ENCODE measurements around the gene KCNIP1. TPM values are rescaled to one million over a fixed set of nuclear protein-coding genes. Genes with fewer than 3 reads are reported as not detected.
A peak's percentile ranks its signal among the peaks of the same experiment; 100 is the strongest.

KCNIP1 gene
- polyA plus RNA-seq, 2 of the 4 experiments (the other 2 are of a cell fraction) = not detected

GRCh38 chr5:170508036-170508435 lies 4.2 kb downstream of the KCNIP1 start:
- ChIA-PET POLR2A (no interaction called here), CTCF (interaction anchor here (1.8 kb wide), 1 partner anchor 126 kb away, joined by 4 read pairs; no protein-coding TSS in a partner anchor)
- Histone ChIP-seq H3K4me1 (peaks cover 4% of the 10 kb centered on the region; the same call in 1 of the 3 replicates), H3K27ac (no peak overlapping the region), H3K4me2 (no peak overlapping the region), H3K4me3 (no peak overlapping the region), H3K9me3 (no peaks in the 10 kb centered on the region)
- 41% methylated on average over 5 of the region's 5 CpGs for WGBS (ENCODE audit: missing lambda C conversion rate)
- DNase-seq (ENCODE audit: low read depth in 1 of 2, low spot score in 1 of 2) = no peak
- FAIRE-seq = no peak
- no peak for ATAC-seq
- TF ChIP-seq ZNF302 (CRISPR knock-in tag; IDR thresholded peaks at IDR 0.05) = no peak
- no peak for TF ChIP-seq CBX8 (IDR thresholded peaks at IDR 0.05)
- no peak for TF ChIP-seq ESRRA (IDR thresholded peaks at IDR 0.05; ENCODE audit: borderline replicate concordance, low read length)
- TF ChIP-seq POLR2AphosphoS2 (conservative IDR thresholded peaks at IDR 0.05; ENCODE audit: low read length) = no peak
- TF ChIP-seq TP53 (CRISPR knock-in tag; IDR thresholded peaks at IDR 0.05) = no peak
- no peak for TF ChIP-seq HES2 (IDR thresholded peaks at IDR 0.05)
- no peak for TF ChIP-seq BHLHE40 (IDR thresholded peaks at IDR 0.05; ENCODE audit: low read depth, low read length)
- no peak for TF ChIP-seq NPAS2 (CRISPR knock-in tag; IDR thresholded peaks at IDR 0.05; ENCODE audit: borderline replicate concordance)
- TF ChIP-seq RNF2 (IDR thresholded peaks at IDR 0.05; ENCODE audit: borderline replicate concordance, low read depth) = no peak
- no peak for TF ChIP-seq JUN (IDR thresholded peaks at IDR 0.05)
- no peak for TF ChIP-seq CBX2 (IDR thresholded peaks at IDR 0.05; ENCODE audit: borderline replicate concordance, low read depth)
- no peak for TF ChIP-seq POLR2A (IDR thresholded peaks at IDR 0.05; ENCODE audit: low read length)
- no peak for TF ChIP-seq FOSL2 (IDR thresholded peaks at IDR 0.05)
- no peak for TF ChIP-seq FOSL2 (CRISPR knock-in tag; IDR thresholded peaks at IDR 0.05)
- no peak for TF ChIP-seq RAD21 (conservative IDR thresholded peaks at IDR 0.05 in 1 of 2, IDR thresholded peaks at IDR 0.05 in 1 of 2)
- TF ChIP-seq GATA3 (IDR thresholded peaks at IDR 0.05; ENCODE audit: borderline replicate concordance) = no peak
- TF ChIP-seq RARB (CRISPR knock-in tag; IDR thresholded peaks at IDR 0.05) = no peak
- TF ChIP-seq, protein P1, sequence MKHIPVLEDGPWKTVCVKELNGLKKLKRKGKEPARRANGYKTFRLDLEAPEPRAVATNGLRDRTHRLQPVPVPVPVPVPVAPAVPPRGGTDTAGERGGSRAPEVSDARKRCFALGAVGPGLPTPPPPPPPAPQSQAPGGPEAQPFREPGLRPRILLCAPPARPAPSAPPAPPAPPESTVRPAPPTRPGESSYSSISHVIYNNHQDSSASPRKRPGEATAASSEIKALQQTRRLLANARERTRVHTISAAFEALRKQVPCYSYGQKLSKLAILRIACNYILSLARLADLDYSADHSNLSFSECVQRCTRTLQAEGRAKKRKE (CRISPR knock-in tag; IDR thresholded peaks at IDR 0.05; ENCODE audit: low read depth) = no peak
- no peak for TF ChIP-seq ELK1 (IDR thresholded peaks at IDR 0.05; ENCODE audit: low read depth, low read length)
- no peak for TF ChIP-seq CTCF (IDR thresholded peaks at IDR 0.05)

- Histone ChIP-seq H3K4me2 (no peak overlapping the region), H3K27ac (no peak overlapping the region), H3K4me1 (peaks cover 4% of the 10 kb centered on the region; the same call in 1 of the 3 replicates), H3K4me3 (no peak overlapping the region), H3K9me3 (no peaks in the 10 kb centered on the region)
- DNase-seq (ENCODE audit: low read depth in 1 of 2, low spot score in 1 of 2) = peak in 1 of 2 experiments; percentile 15
- POLR2A ChIA-PET = no interaction called here
- no peak for FAIRE-seq
- TF ChIP-seq CTCF (IDR thresholded peaks at IDR 0.05) (0 out of 3 replicates have a peak, but pooled peaks have one; percentile 12), GATA3 (IDR thresholded peaks at IDR 0.05; ENCODE audit: borderline replicate concordance) (no peak), ZFP36 (IDR thresholded peaks at IDR 0.05; ENCODE audit: borderline replicate concordance, partially characterized antibody) (no peak), RAD21 (conservative IDR thresholded peaks at IDR 0.05 in 1 of 2, IDR thresholded peaks at IDR 0.05 in 1 of 2) (no peak)
- WGBS (ENCODE audit: missing lambda C conversion rate) = 55% methylated on average over 8 of the region's 8 CpGs
- ATAC-seq = no peak
- CTCF ChIA-PET = interaction anchor here (0.8 to 1.8 kb wide), 6 partner anchors 11 to 408 kb away, joined by 3 to 4 read pairs (median 3); no protein-coding TSS in a partner anchor
Observed at GRCh38 chr5:170508660-170509347, 5.0 kb downstream of the KCNIP1 start.
